HG03066 (cell line): ENCODE results near the gene ATP13A1.

Experiments
- ATAC-seq: cut with Tn5 transposase; IDR thresholded peaks from one replicate; pipeline ENCODE4 v1.9.1; 2021; ENCODE audit warnings: low read depth; ENCODE audit not compliant: unreplicated experiment

The ATP13A1 gene

GRCh38 chr19:19645233-19645870 is 18.1 kb downstream of the ATP13A1 start:
- ATAC-seq = no peak

DNA sequence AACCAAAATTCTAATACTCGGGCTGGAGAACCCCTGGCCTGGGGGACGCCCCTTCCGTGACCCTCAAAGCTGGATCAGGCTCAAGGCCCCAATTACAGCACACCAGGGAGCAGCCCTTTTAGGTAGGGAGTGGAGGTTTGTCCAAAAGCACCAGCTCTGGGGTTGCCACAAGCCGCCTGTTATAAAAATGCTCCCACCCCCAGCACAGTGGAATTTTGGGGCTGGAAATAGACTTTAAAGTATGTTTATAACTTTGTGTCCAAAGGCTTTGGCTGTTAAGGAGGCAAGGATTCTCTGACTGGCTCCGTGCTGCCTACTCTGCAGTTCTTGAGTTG is 19.5 kb downstream of the ATP13A1 start:
- no peak for ATAC-seq

DNA sequence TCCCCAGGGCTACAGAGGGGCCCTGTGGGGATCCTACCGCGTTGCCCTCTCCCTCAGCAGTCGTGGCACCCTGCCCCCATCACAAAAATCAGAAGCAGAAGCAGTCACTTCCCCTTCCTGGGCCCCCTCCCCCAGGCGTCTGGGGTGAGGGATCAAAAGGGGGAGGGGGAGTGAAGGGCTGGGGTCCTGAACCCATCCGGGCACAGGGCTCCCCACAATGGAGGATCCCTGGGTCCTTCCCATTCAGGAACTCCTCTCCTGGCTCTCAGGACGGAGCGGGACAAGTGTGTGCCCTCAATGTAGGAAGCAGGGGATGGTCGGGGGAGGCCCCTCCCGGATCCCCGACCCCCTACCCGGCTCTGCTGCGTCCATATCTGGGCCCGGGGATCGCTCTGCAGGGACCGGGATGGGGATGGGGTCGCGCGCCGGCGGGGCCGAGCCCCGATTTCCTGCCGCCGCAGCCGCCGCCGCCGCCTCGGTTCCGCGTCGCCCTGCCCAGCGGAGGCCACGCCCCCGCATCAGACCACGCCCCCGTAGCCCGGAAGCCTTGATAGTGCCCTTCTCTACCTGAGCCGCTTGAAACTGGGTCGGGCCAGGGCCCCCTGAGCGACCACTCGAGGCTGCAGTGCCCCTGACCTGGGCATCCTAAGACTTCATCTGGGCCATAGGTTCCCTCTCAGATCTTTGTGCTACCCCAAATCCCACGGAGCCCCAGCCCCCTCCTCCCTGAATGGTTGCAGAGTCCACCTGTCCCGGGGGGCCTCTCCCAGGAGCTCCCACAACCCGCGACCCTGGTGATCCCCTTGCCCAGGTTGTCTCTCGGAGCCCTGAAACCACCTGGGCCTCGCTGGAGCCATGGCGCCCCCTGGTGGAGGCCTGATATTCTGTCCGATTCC is 20.1 kb downstream of the ATP13A1 start, which contains the start of gene GMIP:
Gene GMIP (minus strand): TSS at position 500 of the 896 bp plus-strand sequence. CDS start 128 bp downstream, at position 372.
- peak; percentile 79 for ATAC-seq

GRCh38 chr19:19642506-19643157 is 20.8 kb downstream of the ATP13A1 start:
- peak; percentile 22 for ATAC-seq

DNA sequence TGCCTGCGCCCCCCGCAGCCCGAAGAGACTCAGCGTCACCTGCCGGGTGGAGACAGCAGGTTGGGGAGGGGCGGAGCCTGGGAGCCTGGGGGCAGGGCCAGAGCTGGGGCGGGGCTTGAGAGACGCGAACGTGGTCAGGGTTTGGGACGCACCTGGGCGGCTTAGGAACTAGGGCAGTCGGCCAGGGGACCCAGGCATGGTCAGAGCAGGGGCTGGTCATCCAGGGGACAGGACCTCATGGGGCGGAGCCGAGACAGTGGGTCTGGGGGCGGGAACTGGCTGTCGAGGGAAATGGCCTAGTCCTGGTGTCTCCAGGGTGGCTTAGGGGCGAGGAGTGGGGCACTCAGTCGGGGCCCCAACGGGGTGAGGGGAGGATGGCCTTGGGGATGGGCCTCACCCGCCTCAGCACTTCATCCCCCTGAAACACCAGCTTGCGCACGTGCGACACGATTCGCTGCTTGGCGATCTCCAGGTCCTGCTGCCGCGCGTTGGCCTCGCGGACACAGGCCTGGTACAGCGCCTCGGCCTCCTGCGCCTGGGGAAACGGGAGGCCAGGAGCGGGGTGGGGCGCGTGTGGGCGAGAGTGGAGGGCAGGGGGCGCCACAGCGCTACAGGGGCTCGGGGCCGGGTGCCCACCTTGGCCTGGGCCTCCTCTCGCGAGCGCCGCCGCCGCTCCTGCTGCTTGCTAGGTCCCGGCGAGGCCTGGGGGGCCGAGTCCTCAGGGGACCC is 25.8 kb downstream of the ATP13A1 start:
- no peak for ATAC-seq

GRCh38 chr19:19637186-19637522 is 26.3 kb downstream of the ATP13A1 start:
- no peak for ATAC-seq

GRCh38 chr19:19636573-19637185 is 26.8 kb downstream of the ATP13A1 start:
- no peak for ATAC-seq

DNA sequence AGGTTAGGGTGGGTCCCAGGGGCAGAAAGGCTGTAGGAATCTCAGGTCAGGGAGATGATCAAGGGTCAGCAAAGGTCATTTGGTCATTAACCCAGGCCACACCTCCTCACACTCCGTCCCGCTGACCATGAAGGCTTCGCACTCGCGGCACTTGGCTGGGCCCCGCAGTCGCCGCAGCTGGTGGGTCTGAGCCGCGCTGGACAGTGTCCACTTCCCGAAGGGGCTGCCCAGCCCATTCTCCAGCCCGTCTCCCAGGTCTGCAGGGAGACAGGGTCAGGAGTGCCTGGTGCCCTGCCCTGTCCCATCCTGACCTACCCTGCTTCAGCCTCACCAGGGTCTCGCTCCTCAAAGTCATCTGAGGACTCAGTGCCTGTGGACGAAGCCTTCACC is 28.2 kb downstream of the ATP13A1 start:
- no peak for ATAC-seq

DNA sequence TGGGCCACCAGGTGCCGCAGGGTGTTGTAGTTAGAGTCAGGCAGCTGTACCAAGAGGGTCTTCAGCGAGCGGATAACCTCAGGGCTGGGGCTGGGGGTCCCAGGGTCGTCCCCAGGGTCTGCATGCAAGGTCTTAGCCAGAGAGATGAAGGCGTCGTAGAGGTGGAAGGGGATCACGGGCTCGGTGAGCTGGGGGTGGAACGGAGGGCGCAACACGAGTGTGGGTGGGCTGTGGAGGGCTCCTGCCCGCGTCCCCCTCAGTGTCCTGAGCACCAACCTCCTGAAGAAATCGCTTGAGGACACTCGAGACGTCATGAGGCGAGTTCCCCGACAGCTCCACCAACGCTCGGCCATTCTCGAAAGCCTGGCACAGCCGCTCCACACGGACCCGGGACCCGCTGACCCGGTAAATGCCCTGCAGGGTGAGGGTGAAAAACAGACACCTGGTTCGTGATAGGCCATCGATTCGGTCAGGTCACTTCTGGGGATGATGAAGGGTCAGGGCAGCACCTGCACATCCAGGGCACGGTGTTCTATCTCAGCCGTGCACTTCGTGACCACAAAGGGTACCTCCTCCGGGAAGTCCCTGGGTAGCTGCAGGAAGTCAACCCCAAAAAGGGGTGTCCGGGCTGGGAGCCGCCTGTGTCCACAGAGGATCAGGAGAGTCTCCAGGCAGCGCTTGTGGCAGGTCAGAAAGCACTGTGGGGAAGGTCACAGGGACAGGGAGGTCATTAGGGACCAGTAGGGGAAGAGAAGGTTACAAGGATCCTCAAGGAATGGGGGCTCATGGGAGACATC is 28.8 kb downstream of the ATP13A1 start:
- no peak for ATAC-seq

DNA sequence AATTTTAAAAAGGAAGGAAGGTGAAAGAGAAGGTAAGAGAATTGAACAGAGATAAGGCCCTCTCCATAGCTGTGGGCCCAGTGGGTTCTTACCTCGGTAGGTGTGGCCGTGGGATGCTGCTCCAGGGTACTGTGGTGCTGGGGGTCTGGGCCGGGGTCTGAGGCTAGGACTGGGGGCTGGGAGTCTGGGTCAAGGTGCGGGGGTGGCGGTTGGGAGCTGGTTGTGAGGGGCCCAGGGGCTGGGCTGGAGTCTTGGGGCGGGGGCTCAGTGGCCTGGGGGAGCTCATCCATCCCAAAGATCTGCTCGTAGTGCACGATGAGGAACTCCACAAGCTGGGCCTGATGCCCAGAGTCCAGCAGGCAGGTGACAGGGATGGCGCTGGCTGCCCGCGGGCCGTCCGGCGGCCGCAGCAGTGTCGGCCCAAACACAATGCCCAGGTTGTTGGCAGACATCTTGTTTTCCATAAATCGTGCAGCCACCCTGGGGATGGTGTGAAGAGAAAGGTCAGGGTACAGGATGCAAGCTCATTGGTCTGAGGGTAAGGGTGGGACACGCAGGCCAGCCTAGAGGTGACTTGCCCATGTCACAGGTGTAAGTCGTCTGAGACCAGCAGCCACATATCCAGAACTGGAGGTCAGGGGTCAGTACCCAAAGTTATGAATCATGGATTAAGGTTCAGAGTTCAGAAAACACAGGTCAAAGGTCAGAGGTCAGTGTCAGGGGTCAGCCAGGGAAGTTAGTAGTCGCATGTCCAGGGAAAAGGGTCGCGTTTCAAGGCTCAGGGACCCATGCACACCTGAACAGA is 29.6 kb downstream of the ATP13A1 start:
- no peak for ATAC-seq

- ATAC-seq = no peak
Measured at GRCh38 chr19:19632661-19633060, 30.8 kb downstream of the ATP13A1 start.

DNA sequence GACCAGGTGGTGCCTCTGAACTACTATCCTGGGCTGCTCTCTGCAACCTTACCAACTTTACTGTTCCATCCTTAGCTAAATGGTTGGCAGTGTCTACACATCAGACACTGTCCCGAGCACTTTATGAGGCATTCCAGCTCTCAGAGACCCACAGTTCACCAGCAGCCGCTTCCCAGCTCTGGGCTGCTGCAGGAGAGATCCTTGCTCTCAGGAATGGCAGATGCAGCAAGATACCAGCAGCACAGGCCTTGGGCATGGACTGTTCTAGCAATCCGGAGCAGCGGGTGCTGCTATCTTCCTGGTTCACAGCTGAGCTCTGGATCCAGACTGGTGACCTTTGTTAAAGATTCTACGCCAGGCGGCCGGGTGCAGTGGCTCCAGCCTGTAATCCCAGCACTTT is 32.1 kb downstream of the ATP13A1 start:
- ATAC-seq = no peak

DNA sequence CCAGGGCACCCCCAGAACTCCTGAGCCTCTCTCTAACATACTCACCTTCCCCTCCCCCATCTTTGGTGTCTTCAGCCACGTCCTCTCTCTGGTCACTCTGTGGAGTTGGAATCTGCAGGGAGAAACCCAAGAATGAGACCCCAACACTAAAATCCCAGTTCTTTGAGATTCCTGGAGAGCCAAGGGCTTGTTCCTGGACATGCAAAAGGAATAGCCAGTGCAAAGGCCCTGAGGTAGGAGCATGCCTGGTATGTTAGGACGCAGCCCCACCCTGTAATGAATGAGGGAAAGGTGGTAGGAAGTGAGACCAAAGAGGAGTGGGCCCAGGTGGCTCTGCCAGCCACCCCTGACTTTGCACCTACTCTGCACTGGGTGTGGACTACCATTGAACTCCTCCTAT is 33.0 kb downstream of the ATP13A1 start:
- no peak for ATAC-seq

- no peak for ATAC-seq
Measured at GRCh38 chr19:19630062-19630414, 33.4 kb downstream of the ATP13A1 start.

- ATAC-seq = peak; percentile 19
Measured at GRCh38 chr19:19628501-19629134, 34.9 kb downstream of the ATP13A1 start.

DNA sequence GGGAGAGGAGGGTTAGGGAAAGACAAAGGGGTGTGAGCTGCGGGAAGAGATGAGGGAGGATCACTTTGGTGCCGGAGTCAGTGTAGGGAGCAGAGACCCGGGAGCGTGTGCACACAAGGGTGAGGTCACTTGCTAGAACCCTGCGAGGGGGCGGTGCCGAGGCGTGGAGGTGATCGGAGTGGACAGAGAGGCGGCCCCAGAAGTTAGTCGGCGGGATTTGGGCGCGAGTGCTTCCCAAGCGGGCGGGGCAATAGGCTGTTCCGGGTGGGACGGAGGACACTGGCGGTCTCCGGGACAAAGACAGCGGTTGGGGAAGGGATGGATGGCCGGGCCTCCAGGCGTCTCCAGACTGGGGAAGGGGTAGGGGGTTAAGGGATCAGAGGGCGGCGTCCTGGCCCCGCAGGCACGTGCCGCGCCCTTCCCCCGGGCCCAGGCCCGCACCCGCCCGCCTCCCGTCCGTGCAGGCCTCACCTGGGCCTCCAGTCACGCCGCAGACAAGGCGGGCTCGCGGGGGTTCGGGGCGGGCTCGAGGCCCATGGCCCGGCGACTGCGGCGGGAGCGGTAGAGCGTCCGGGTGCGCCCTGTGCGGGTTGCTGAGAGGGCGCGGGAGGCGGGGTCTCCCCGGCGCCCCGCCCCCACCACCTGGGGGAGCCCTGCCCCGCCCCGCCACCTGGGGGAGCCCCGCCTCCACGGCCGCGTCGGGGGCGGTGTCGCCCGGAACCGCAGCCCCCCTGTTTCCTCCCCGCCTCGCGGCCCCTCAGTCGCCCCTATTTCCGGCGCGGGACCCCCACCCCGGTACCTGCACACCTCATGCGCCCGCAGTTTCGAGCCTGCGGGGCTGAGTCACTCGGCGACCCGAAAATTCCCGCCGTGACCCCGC is 35.6 kb downstream of the ATP13A1 start, which contains the start of gene LPAR2:
Gene LPAR2 (minus strand): TSS at position 600 of the 880 bp plus-strand sequence. CDS start 945 bp downstream, outside the sequence.
- ATAC-seq = peak; percentile 51
